Peyer's patch (tissue), 4 donors: ENCODE data around the gene SIRT2.

Source experiments
- CTCF ChIP-seq, 6 experiments: fragments of 450-650 bp in 4 of 6; fragments of 200-600 bp in 2 of 6; sonication (generic) in 1 of 6; IDR thresholded peaks; one replicate each; pipeline ENCODE4 v1.5.1; 2017 to 2019; ENCODE audit warnings: antibody characterized with exemption in 6 of 6, mild to moderate bottlenecking in 3 of 6, moderate library complexity in 1 of 6
- POLR2A ChIP-seq, 2 donors: fragments of 450-650 bp; IDR thresholded peaks; one replicate each; pipeline ENCODE4 v1.5.1; 2017; ENCODE audit warnings: antibody characterized with exemption in 2 of 2, mild to moderate bottlenecking in 2 of 2, moderate library complexity in 2 of 2

DNA sequence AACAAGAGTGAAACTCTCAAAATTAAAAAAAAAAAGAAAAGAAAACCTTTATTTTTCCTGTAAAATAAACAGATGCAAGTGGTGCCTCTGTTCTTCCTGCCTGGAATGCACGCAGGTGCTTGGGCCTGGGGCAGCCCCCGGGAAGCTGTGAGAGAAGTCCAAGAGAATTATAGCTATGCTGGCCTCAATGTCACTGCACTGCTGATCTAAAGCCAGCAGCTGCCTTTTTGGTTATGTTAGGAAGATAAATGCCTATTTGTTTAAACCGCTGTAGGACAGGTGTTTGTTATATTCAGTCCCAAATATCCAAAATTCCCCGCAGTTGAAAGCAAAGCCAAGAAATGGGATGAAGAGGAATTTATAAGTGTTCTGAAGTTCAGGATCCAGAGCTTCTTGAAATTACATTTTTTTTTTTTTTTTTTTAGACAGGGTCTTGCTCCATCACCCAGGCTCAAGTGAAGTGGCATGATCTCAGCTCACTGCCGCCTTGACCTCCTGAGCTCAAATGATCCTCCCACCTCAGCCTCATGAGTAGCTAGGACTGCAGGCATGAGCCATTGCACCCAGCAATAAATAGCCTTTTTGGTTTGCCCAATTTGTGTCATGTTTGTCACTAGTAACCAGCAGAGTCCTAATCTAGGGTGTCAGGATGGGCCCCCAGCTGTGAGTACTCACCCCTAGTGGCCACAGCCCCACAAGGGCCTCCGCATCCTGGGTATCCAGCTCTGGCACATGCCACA lies 23.6 kb downstream of the SIRT2 start:
- TF ChIP-seq CTCF (IDR thresholded peaks at IDR 0.05) (no peak), POLR2A (IDR thresholded peaks at IDR 0.05) (no peak)
